H9 (cell line): ENCODE measurements around the gene YEATS2. TPM values are rescaled to one million over a fixed set of nuclear protein-coding genes. Genes with fewer than 3 reads are reported as not detected.

Experiments
- DNase-seq: peaks from one replicate; pipeline ENCODE4 v3.0.0-alpha.2; 2017
- H2AFZ ChIP-seq: one replicate; pipeline ENCODE4 v1.6.1; 2013; ENCODE audit warnings: mild to moderate bottlenecking, low read length, control low read depth, moderate library complexity
- H2AK5ac ChIP-seq: 2 replicates; pipeline ENCODE4 v1.6.1; 2013; ENCODE audit warnings: low read length, control low read depth, mixed read lengths; ENCODE audit not compliant: insufficient read length
- H2BK120ac ChIP-seq: one replicate; pipeline ENCODE4 v1.6.1; 2013; ENCODE audit warnings: low read depth, mild to moderate bottlenecking, low read length, control low read depth, inconsistent platforms; ENCODE audit not compliant: poor library complexity, severe bottlenecking
- H2BK12ac ChIP-seq: 2 replicates; pipeline ENCODE4 v1.6.1; 2013; ENCODE audit warnings: low read length, control low read depth, mixed read lengths, low read depth; ENCODE audit not compliant: insufficient read length
- H2BK15ac ChIP-seq: 2 replicates; pipeline ENCODE4 v1.6.1; 2013; ENCODE audit warnings: low read depth, low read length, control low read depth
- H2BK20ac ChIP-seq: one replicate; pipeline ENCODE4 v1.6.1; 2013; ENCODE audit warnings: low read depth, mild to moderate bottlenecking, low read length, control low read depth, inconsistent platforms; ENCODE audit not compliant: poor library complexity, severe bottlenecking
- H2BK5ac ChIP-seq: 2 replicates; pipeline ENCODE4 v1.6.1; 2013; ENCODE audit warnings: low read length, control low read depth, mixed read lengths; ENCODE audit not compliant: insufficient read length
- H3K14ac ChIP-seq: 2 replicates; pipeline ENCODE4 v1.6.1; 2013; ENCODE audit warnings: low read length, control low read depth; ENCODE audit not compliant: insufficient read depth
- H3K18ac ChIP-seq: 2 replicates; pipeline ENCODE4 v1.6.1; 2013; ENCODE audit warnings: low read depth, mild to moderate bottlenecking, mixed read lengths, low read length, control low read depth; ENCODE audit not compliant: insufficient read length
- H3K23ac ChIP-seq: 2 replicates; pipeline ENCODE4 v1.6.1; 2013; ENCODE audit warnings: low read length, control low read depth, mixed read lengths, low read depth; ENCODE audit not compliant: insufficient read length
- H3K23me2 ChIP-seq: 2 replicates; pipeline ENCODE4 v1.6.1; 2013; ENCODE audit warnings: low read depth, mild to moderate bottlenecking, mixed read lengths, low read length, control low read depth; ENCODE audit not compliant: insufficient read length, poor library complexity, severe bottlenecking
- H3K27ac ChIP-seq: 2 replicates; pipeline ENCODE4 v1.5.1; 2013; ENCODE audit warnings: low read length, control low read depth, mixed read lengths, low read depth; ENCODE audit not compliant: insufficient read length
- H3K27me3 ChIP-seq: 2 replicates; pipeline ENCODE4 v1.6.1; 2013; ENCODE audit warnings: low read length, control low read depth, inconsistent platforms; ENCODE audit not compliant: insufficient read depth
- H3K4ac ChIP-seq: 2 replicates; pipeline ENCODE4 v1.6.1; 2013; ENCODE audit warnings: low read depth, mild to moderate bottlenecking, control low read depth, inconsistent platforms, low read length, moderate library complexity
- H3K4me1 ChIP-seq: 2 replicates; pipeline ENCODE4 v1.6.1; 2013; ENCODE audit warnings: low read length, control low read depth, inconsistent platforms; ENCODE audit not compliant: insufficient read depth
- H3K4me2 ChIP-seq: 2 replicates; pipeline ENCODE4 v1.6.1; 2013; ENCODE audit warnings: low read length, control low read depth, mixed read lengths; ENCODE audit not compliant: insufficient read length, insufficient read depth
- H3K56ac ChIP-seq: 2 replicates; pipeline ENCODE4 v1.6.1; 2013; ENCODE audit warnings: low read depth, mild to moderate bottlenecking, mixed read lengths, low read length, control low read depth; ENCODE audit not compliant: insufficient read length
- H3K79me1 ChIP-seq: 2 replicates; pipeline ENCODE4 v1.6.1; 2013; ENCODE audit warnings: low read depth, mild to moderate bottlenecking, moderate library complexity, low read length, control low read depth, inconsistent platforms; ENCODE audit not compliant: insufficient read depth, poor library complexity, severe bottlenecking
- H3K79me2 ChIP-seq: 2 replicates; pipeline ENCODE4 v1.6.1; 2013; ENCODE audit warnings: low read length, control low read depth, inconsistent platforms; ENCODE audit not compliant: insufficient read depth
- H3K9ac ChIP-seq: 2 replicates; pipeline ENCODE4 v1.6.1; 2013; ENCODE audit warnings: low read length, control low read depth, mixed read lengths; ENCODE audit not compliant: insufficient read length; ENCODE audit errors: extremely low read depth
- H3K9me3 ChIP-seq: one replicate; pipeline ENCODE4 v1.6.1; 2013; ENCODE audit warnings: low read depth, low read length, inconsistent platforms; ENCODE audit not compliant: control insufficient read depth
- H3T11ph ChIP-seq: one replicate; pipeline ENCODE4 v1.6.1; 2013; ENCODE audit warnings: mild to moderate bottlenecking, low read length, control low read depth, inconsistent platforms
- H4K20me1 ChIP-seq: one replicate; pipeline ENCODE4 v1.6.1; 2013; ENCODE audit not compliant: control insufficient read depth, insufficient read length, insufficient read depth
- H4K5ac ChIP-seq: 2 replicates; pipeline ENCODE4 v1.6.1; 2013; ENCODE audit warnings: low read depth, mild to moderate bottlenecking, mixed read lengths, low read length, control low read depth; ENCODE audit not compliant: insufficient read length
- H4K8ac ChIP-seq: replicated peaks from 2 replicates; pipeline ENCODE4 v1.6.1; 2013; ENCODE audit warnings: low read length, control low read depth, mixed read lengths, low read depth; ENCODE audit not compliant: insufficient read length
- H4K91ac ChIP-seq: 2 replicates; pipeline ENCODE4 v1.6.1; 2013; ENCODE audit warnings: low read depth, mild to moderate bottlenecking, moderate library complexity, mixed read lengths, low read length, control low read depth; ENCODE audit not compliant: insufficient read length
- H3K27ac Mint-ChIP-seq, 3 experiments: 2 replicates in 2 of 3; 3 replicates in 1 of 3; pipeline ENCODE4 v1.8.0; 2020 to 2021; ENCODE audit warnings: mixed read lengths in 3 of 3, mild to moderate bottlenecking in 1 of 3, moderate library complexity in 1 of 3
- H3K27me3 Mint-ChIP-seq: 2 replicates; pipeline ENCODE4 v1.8.0; 2021; ENCODE audit warnings: low read depth, mild to moderate bottlenecking, moderate library complexity, mixed read lengths
- H3K36me3 Mint-ChIP-seq, 3 experiments: 2 replicates in 2 of 3; 3 replicates in 1 of 3; pipeline ENCODE4 v1.8.0; 2020 to 2021; ENCODE audit warnings: low read depth in 3 of 3, mixed read lengths in 3 of 3; ENCODE audit not compliant: insufficient read depth in 1 of 3
- H3K4me1 Mint-ChIP-seq, 2 experiments: 2 replicates each; pipeline ENCODE4 v1.8.0; 2020; ENCODE audit warnings: mixed read lengths in 2 of 2
- H3K4me3 Mint-ChIP-seq, 2 experiments: 2 replicates in 1 of 2; 3 replicates in 1 of 2; pipeline ENCODE4 v1.8.0; 2020 to 2021; ENCODE audit warnings: mild to moderate bottlenecking in 2 of 2, mixed read lengths in 2 of 2, moderate library complexity in 1 of 2
- H3K9me3 Mint-ChIP-seq, 2 experiments: 2 replicates in 1 of 2; 3 replicates in 1 of 2; pipeline ENCODE4 v1.8.0; 2020; ENCODE audit warnings: mild to moderate bottlenecking in 2 of 2, mixed read lengths in 2 of 2, moderate library complexity in 1 of 2
- CTCF ChIP-seq: fragments of 200-600 bp; sonication (generic); conservative IDR thresholded peaks from 3 replicates; pipeline ENCODE4 v1.8.0; 2021; ENCODE audit warnings: antibody characterized with exemption, mild to moderate bottlenecking
- WGBS: extraction: QIAGEN DNeasy Blood & Tissue Kit; methylation state at CpG from one replicate; pipeline ENCODE4 v1.1.7; 2013; ENCODE audit warnings: missing lambda C conversion rate, low lambda C conversion rate, mixed read lengths; ENCODE audit not compliant: insufficient read length; ENCODE audit errors: extremely low coverage; 5-methylcytosine and 5-hydroxymethylcytosine counted together
- total RNA-seq: library from RNA; stranded (reverse); gene quantifications from 2 replicates; pipeline ENCODE4 v1.2.1, GENCODE V29; 2021

YEATS2 gene
- total RNA-seq, 1 experiment from 2014 or later = 40.3 TPM

GRCh38 chr3:183695569-183696364, 1.8 kb upstream of the YEATS2 start:
- Histone ChIP-seq H2AFZ (no peak overlapping the region), H3T11ph (no peak overlapping the region), H4K20me1 (no peaks in the 10 kb centered on the region), H3K4me1 (no peaks in the 10 kb centered on the region; the same call in 1 of the 2 replicates), H2BK120ac (no peak overlapping the region), H2BK15ac (no peak overlapping the region), H3K4ac (no peak overlapping the region), H3K79me2 (peaks cover 16% of the 10 kb centered on the region; the same call in 1 of the 2 replicates), H4K5ac (no peak overlapping the region), H3K9me3 (no peaks in the 10 kb centered on the region), H3K14ac (no peak overlapping the region; the same call in 1 of the 2 replicates), H3K4me2 (no peak overlapping the region), H2AK5ac (no peak overlapping the region), H4K91ac (no peak overlapping the region), H4K8ac (no peak overlapping the region), H3K18ac (no peak overlapping the region), H3K23ac (no peak overlapping the region), H3K27ac (no peak overlapping the region), H3K56ac (no peak overlapping the region), H2BK5ac (no peak overlapping the region), H2BK20ac (no peak overlapping the region), H2BK12ac (no peak overlapping the region), H3K79me1 (no peaks in the 10 kb centered on the region), H3K27me3 (no peaks in the 10 kb centered on the region), H3K9ac (no peak overlapping the region), H3K23me2 (peaks cover 8% of the 10 kb centered on the region)
- no peaks in the 10 kb centered on the region; a peak in 1 of 7 replicates for H3K36me3 Mint-ChIP-seq
- peak overlapping the region in 1 of 2 experiments; percentile 5; a peak in 1 of 5 replicates for H3K4me3 Mint-ChIP-seq
- H3K4me1 Mint-ChIP-seq = peaks cover 19 to 24% of the 10 kb centered on the region in 2 experiments
- no peak for DNase-seq
- TF ChIP-seq CTCF = no peak
- H3K27me3 Mint-ChIP-seq = no peaks in the 10 kb centered on the region
- H3K9me3 Mint-ChIP-seq = no peaks in the 10 kb centered on the region
- H3K27ac Mint-ChIP-seq = no peak overlapping the region; a peak in 1 of 7 replicates
- no CpG with 5 or more reads among the region's 7 CpGs for WGBS
